ENCODE data around the gene BTRC. TPM values are rescaled to one million over a fixed set of nuclear protein-coding genes. Genes with fewer than 3 reads are reported as not detected.
"Not testable (repeated sequence)": the region's sequence is repeated elsewhere in the genome, so short reads cannot be mapped to it uniquely, and the experiment has no call there.

Gene BTRC
- total RNA-seq, 2 experiments from 2014 or later: 13.5 to 15.2 TPM

DNA sequence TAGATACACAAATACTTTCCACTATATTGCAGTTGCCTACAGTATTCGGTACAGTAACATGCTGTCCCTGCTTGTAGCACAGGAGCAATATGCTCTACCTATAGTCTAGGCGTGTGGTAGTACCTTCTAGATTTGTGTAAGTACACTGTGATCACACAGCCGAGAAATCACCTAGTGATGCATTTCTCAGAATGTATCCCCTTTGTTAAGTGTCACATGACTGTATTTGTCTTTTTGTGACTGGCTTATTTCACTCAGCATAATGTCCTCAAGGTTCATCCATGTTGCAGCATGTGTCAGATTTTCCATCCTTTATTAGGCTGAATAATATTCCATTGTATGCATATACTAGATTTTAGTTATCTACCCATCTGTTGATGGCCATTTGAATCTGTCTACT lies 61.9 kb downstream of the BTRC start:
- no peaks in the 10 kb centered on the region for H3K27me3 Mint-ChIP-seq
- H3K9me3 Mint-ChIP-seq: no peaks in the 10 kb centered on the region
- H3K27ac Mint-ChIP-seq: no peak overlapping the region
- ATAC-seq (ENCODE audit: low read depth) (no peak), DNase-seq (no peak)
- H3K4me1 Mint-ChIP-seq: no peaks in the 10 kb centered on the region
- no peak overlapping the region for H3K4me3 Mint-ChIP-seq
- POLR2A ChIA-PET: no interaction called here
- H3K36me3 Mint-ChIP-seq: peaks cover 5% of the 10 kb centered on the region

DNA sequence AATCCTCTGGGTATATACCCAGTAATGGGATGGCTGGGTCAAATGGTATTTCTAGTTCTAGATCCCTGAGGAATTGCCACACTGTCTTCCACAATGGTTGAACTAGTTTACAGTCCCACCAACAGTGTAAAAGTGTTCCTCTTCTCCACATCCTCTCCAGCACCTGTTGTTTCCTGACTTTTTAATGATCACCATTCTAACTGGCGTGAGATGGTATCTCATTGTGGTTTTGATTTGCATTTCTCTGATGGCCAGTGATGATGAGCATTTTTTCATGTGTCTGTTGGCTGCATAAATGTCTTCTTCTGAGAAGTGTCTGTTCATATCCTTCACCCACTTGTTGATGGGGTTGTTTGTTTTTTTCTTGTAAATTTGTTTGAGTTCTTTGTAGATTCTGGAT lies 68.0 kb downstream of the BTRC start:
- H3K27ac Mint-ChIP-seq; H3K36me3 Mint-ChIP-seq; H3K4me3 Mint-ChIP-seq; DNase-seq; ATAC-seq (ENCODE audit: low read depth); H3K9me3 Mint-ChIP-seq; POLR2A ChIA-PET; H3K4me1 Mint-ChIP-seq; H3K27me3 Mint-ChIP-seq: not testable (repeated sequence)

DNA sequence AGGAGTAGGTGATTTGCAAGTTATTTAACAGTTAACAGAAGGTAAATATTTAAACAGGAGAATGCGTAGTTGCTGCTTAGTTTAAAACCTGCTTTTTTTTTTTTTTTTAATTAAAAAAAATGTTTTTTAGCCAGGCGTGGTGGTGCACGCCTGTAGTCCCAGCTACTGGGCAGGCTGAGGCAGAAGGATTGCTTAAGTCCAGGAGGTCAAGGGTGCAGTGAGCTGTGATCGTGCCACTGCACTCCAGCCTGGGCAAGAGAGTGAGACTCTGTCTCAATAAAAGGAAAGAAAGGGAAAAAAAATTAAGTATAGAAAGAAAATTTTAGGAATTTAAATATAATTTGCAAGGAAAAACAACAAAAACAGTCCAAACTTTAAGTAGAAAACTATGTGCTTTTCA lies 71.6 kb downstream of the BTRC start:
- no peak for ATAC-seq (ENCODE audit: low read depth)

DNA sequence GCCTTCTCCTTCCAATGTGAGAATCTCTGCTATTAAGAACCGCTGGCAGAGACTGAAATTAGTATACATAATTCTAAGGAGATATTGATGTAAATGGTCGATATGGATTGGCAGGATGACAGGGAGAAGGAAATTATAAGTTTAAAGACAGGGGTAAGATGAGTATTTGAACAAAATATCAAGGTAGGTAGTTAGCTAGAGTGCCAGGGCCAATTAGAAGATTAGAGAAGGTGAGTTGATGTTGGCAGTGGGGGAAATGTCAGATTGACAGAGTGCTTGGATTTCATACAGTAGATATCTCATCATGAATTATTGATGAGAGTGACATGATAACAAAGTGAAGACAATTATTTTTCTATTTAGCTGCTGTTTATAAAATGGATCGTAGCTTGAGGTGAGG lies 74.1 kb downstream of the BTRC start:
- no peak overlapping the region for H3K27ac Mint-ChIP-seq
- POLR2A ChIA-PET: no interaction called here

More for the DNA sequence above, 71.6 kb downstream of the BTRC start:
- Mint-ChIP-seq H3K36me3 (peaks cover 1% of the 10 kb centered on the region), H3K27ac (no peak overlapping the region), H3K9me3 (no peaks in the 10 kb centered on the region), H3K4me3 (no peak overlapping the region), H3K27me3 (no peaks in the 10 kb centered on the region), H3K4me1 (no peaks in the 10 kb centered on the region)
- POLR2A ChIA-PET: no interaction called here
- DNase-seq: no peak

DNA sequence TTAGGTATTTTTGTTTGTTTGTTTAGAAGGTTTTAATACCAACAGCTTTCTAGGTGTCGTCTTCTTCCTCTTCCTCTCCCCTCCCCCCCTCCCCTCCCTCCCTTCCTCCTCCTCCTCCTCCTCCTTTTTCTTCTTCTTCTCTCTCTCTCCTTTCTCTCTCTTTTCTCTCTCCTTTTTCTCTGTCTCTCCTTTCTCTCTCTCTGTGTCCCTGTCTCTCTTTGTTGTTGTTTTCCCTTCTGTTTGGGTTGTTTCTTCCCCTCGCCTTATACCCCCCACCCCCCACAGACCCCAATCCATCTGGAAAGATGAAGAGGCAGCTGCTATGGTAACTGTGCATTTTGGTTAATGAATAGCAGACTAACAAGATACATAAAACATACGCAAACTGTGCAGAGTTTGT lies 75.5 kb downstream of the BTRC start:
- Mint-ChIP-seq H3K27me3 (no peaks in the 10 kb centered on the region), H3K4me3 (no peak overlapping the region), H3K27ac (no peak overlapping the region), H3K9me3 (no peaks in the 10 kb centered on the region), H3K36me3 (no peaks in the 10 kb centered on the region), H3K4me1 (no peaks in the 10 kb centered on the region)
- POLR2A ChIA-PET: no interaction called here
- DNase-seq (no peak), ATAC-seq (ENCODE audit: low read depth) (no peak)

More for the DNA sequence above, 74.1 kb downstream of the BTRC start:
- no peaks in the 10 kb centered on the region for H3K36me3 Mint-ChIP-seq
- no peaks in the 10 kb centered on the region for H3K27me3 Mint-ChIP-seq
- DNase-seq (no peak), ATAC-seq (ENCODE audit: low read depth) (no peak)
- no peak overlapping the region for H3K4me3 Mint-ChIP-seq
- H3K9me3 Mint-ChIP-seq: no peaks in the 10 kb centered on the region
- H3K4me1 Mint-ChIP-seq: no peaks in the 10 kb centered on the region

DNA sequence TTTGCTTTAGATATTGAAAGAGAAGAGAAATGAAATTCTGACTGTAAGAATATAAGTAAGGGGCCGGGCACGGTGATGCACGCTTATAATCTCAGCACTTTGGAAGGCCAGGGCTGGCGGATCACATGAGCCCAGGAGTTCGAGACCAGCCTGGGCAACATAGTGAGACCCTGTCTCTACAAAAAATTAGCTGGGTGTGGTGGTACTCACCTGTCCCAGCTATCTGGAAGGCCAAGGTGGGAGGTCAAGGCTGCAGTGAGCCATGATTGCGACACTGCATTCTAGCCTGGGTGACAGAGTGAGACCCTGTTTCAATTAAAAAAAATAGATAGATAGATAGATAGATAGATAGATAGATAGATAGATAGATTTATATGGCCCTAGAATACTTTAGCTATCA lies 82.3 kb downstream of the BTRC start:
- H3K27me3 Mint-ChIP-seq: no peaks in the 10 kb centered on the region
- POLR2A ChIA-PET: no interaction called here
- ATAC-seq (ENCODE audit: low read depth): no peak
- no peaks in the 10 kb centered on the region for H3K36me3 Mint-ChIP-seq
- DNase-seq: no peak
- no peak overlapping the region for H3K27ac Mint-ChIP-seq
- no peaks in the 10 kb centered on the region for H3K9me3 Mint-ChIP-seq
- H3K4me1 Mint-ChIP-seq: peaks cover 1% of the 10 kb centered on the region
- no peak overlapping the region for H3K4me3 Mint-ChIP-seq

DNA sequence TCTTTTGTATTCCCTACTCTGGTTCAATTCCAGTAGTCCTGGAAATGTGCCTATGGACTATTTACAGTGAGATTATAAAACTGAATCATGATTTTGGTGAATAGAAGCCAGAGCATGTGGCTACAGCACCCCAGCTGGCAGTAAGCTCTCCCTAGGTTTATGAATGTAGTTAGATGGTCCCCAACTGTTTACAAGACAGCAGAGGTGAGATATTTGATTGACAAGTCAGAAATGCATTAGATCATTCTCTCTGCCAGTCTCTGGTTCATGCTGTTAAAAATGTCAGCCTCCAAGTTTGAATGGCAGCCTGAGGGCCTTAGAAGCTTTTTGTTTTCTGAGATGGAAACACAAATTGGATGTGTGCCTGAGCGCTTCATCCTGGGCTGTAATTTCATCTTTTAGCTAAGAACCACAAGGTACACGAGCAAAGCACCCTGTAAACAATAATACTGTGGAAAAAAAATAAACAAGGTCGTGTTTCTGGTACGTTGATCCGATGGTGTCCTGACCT lies 85.0 kb downstream of the BTRC start:
- H3K36me3 Mint-ChIP-seq: no peaks in the 10 kb centered on the region
- POLR2A ChIA-PET: no interaction called here
- H3K27ac Mint-ChIP-seq: no peak overlapping the region
- no peak for ATAC-seq (ENCODE audit: low read depth)
- H3K9me3 Mint-ChIP-seq: no peaks in the 10 kb centered on the region
- no peaks in the 10 kb centered on the region for H3K27me3 Mint-ChIP-seq
- peaks cover 4% of the 10 kb centered on the region for H3K4me1 Mint-ChIP-seq
- DNase-seq: no peak
- no peak overlapping the region for H3K4me3 Mint-ChIP-seq

DNA sequence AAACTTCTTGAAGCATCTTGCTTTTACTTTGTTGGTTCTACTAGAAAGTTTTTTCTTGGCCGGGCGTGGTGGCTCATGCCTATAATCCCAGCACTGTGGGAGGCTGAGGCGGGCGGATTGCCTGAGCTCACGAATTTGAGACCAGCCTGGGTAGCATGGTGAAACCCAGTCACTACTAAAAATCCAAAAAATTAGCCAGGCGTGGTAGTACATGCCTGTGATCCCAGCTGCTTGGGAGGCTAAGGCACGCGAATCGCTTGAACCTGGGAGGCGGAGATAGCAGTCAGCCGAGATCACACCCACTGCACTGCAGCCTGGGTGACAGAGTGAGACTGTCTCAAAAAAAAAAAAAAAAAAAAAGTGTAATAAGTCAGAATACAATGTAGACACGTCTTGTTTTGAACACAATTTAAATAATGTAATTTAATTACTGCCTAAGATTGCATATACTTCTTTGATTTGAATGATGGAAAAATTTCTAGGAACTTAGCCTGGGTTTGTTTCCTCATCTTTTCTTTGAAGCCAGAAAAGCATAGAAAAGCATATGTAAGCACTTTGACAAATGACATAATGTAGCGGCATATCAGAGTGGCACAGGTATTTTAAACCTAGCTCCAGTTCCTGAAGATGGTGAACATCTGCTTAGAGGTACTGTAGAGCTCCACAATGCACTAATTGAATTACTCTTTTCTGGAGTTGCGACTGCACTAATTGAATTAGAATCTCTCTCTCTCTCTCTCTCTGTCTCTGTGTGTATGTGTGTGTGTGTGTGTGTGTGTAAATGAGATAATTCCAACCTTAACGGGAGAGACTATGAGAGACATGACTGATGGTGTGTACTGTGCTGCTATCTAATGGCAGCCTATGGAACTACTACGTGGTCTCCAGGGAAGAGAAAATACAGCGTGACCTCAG lies 87.8 kb downstream of the BTRC start:
- H3K4me3 Mint-ChIP-seq: no peak overlapping the region
- POLR2A ChIA-PET: no interaction called here
- no peaks in the 10 kb centered on the region for H3K9me3 Mint-ChIP-seq
- no peaks in the 10 kb centered on the region for H3K36me3 Mint-ChIP-seq
- H3K27me3 Mint-ChIP-seq: no peaks in the 10 kb centered on the region
- no peak overlapping the region for H3K27ac Mint-ChIP-seq
- peaks cover 4% of the 10 kb centered on the region for H3K4me1 Mint-ChIP-seq
- ATAC-seq (ENCODE audit: low read depth): peak; percentile 78
- no peak for DNase-seq

DNA sequence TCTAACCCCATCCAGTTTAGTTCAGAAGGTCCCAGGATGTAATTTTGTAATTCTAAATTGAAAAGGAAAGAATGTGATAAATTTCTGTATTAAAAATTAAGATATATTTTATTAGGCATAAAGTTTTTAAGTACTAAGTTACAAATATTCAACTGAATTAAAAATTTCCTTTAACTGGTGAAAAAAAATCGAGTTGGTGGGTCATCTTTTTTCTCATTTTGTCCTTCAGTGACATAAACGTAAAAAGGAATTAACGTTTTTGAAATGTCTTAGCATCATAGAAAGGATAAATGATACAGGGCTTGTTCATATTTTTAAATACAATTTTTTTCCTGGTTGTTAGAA lies 88.5 kb downstream of the BTRC start:
- Mint-ChIP-seq H3K4me1 (peaks cover 4% of the 10 kb centered on the region), H3K27me3 (no peaks in the 10 kb centered on the region), H3K4me3 (no peak overlapping the region), H3K9me3 (no peaks in the 10 kb centered on the region), H3K27ac (no peak overlapping the region), H3K36me3 (no peaks in the 10 kb centered on the region)
- POLR2A ChIA-PET: no interaction called here
- DNase-seq (no peak), ATAC-seq (ENCODE audit: low read depth) (no peak)

DNA sequence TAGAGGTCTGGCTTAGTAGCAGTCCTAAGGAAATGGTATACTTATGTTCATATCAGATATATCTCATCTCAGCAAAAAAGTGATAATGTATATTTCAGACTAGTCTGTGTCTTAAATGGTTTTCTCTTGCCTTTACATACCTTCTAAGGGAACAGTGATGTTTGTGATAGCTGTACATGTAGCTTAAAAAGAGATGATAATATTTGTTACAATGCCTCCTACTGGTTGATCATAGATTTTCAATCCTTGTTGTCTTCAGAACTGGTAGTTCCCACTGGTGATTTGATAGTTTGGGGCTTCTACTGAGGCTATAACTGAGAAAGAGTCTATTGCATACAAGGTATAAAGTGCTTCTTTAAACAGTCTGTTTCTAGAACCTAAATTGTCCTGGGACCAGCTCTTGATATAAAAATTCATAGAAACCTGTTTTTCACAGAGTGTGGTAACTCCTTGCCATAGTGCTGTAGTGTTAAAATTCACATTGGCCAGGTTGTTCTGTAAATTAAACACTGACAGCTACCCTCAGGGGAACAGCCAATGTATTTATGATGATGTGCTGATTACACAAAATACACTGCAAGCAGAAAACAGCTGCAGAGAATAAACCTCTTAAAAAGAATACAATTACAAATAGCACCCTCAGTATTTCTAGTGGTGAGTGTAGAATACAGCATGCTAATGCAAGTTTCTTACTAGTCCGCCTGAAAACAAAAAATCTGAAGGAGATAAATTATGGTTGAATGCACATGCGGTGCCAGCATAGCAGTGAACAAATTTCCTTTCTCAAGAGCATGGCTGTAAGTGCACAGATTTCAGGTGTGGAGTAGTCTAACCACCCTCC lies 90.3 kb downstream of the BTRC start:
- no peaks in the 10 kb centered on the region for H3K9me3 Mint-ChIP-seq
- ATAC-seq (ENCODE audit: low read depth): no peak
- peaks cover 4% of the 10 kb centered on the region for H3K4me1 Mint-ChIP-seq
- DNase-seq: no peak
- H3K27me3 Mint-ChIP-seq: peaks cover 2% of the 10 kb centered on the region
- no peak overlapping the region for H3K27ac Mint-ChIP-seq
- H3K4me3 Mint-ChIP-seq: no peak overlapping the region
- POLR2A ChIA-PET: no interaction called here
- H3K36me3 Mint-ChIP-seq: no peaks in the 10 kb centered on the region

DNA sequence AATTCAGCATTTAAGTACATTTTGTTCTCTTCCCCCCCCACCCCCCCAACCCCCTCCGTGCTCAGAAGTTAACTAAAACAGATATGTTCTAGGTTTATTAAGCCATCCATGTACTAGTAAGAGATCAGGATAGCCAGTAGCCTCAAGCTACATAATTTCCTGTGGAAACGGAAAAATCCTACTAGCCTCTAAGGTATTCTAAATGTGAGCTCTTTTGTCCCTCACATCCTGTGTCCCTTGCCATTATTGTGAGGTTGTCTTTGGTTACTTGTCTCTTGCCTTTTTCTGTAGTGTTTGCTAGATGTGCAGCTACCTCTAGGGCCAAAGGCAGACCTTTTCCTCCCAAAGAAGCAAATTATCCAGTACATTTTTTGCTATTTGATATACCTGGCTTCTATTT lies 92.1 kb downstream of the BTRC start:
- Mint-ChIP-seq H3K4me3 (no peak overlapping the region), H3K27me3 (peaks cover 2% of the 10 kb centered on the region), H3K9me3 (no peaks in the 10 kb centered on the region), H3K4me1 (peaks cover 3% of the 10 kb centered on the region), H3K36me3 (no peaks in the 10 kb centered on the region), H3K27ac (no peak overlapping the region)
- ATAC-seq (ENCODE audit: low read depth) (no peak), DNase-seq (no peak)
- POLR2A ChIA-PET: no interaction called here

DNA sequence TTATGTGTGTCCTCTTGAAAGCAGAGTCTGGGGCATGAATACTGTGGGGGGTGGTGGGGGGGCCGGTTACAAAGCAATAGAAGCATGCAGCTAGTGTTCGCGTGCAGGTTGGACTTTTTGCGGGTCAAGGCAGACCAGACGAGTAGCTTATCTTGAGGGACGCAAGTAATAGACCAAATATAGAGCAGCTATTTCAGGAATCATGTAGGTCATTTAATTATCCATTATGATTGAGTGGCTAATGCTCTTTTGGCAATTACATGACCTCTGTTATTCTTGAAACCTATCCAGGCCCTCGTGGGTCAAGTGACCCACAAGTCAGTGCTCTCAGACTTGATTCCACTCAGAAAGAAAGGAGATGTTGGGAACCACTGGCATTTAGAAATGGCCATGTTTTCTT lies 93.0 kb downstream of the BTRC start:
- Mint-ChIP-seq H3K27me3 (peaks cover 4% of the 10 kb centered on the region), H3K4me3 (no peak overlapping the region), H3K36me3 (no peaks in the 10 kb centered on the region), H3K27ac (no peak overlapping the region), H3K4me1 (peaks cover 3% of the 10 kb centered on the region), H3K9me3 (no peaks in the 10 kb centered on the region)
- POLR2A ChIA-PET: no interaction called here
- DNase-seq: no peak
- ATAC-seq (ENCODE audit: low read depth): no peak

DNA sequence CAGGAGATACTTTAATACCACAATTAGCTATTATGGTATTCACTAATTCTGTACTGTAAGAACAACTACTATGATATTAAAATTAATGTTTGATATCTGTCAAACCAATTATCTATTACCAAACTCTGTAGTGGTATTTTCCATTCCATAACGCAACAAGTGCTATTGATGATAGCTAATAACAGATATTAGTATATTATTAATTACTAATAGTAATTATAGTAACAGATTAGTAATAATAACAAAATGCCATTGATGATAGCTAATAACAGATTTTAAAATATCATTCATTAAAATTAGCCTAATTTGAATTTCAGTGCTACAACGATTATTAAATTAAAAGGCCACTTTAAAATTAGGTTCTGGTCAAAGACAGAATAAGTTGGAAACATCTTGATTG lies 93.5 kb downstream of the BTRC start:
- no peaks in the 10 kb centered on the region for H3K4me1 Mint-ChIP-seq
- DNase-seq (no peak), ATAC-seq (ENCODE audit: low read depth) (no peak)
- no peaks in the 10 kb centered on the region for H3K9me3 Mint-ChIP-seq
- H3K4me3 Mint-ChIP-seq: no peak overlapping the region
- H3K27ac Mint-ChIP-seq: no peak overlapping the region
- peaks cover 7% of the 10 kb centered on the region for H3K27me3 Mint-ChIP-seq
- POLR2A ChIA-PET: no interaction called here
- H3K36me3 Mint-ChIP-seq: no peaks in the 10 kb centered on the region
